Stomach smooth muscle (tissue), 2 donors: Measurements from ENCODE around the gene RPS28.
A peak's percentile ranks its signal among the peaks of the same experiment; 100 is the strongest.

Source experiments
- H3K27ac ChIP-seq: one replicate; pipeline ENCODE4 v1.7.0; 2013; ENCODE audit warnings: mild to moderate bottlenecking, low read length, inconsistent platforms
- H3K27me3 ChIP-seq, 2 donors: one replicate each; pipeline ENCODE4 v1.7.0; 2013; ENCODE audit warnings: low read length in 2 of 2; ENCODE audit not compliant: insufficient read depth in 2 of 2, control insufficient read depth in 1 of 2
- H3K36me3 ChIP-seq, 2 donors: one replicate each; pipeline ENCODE4 v1.7.0; 2013; ENCODE audit warnings: low read length in 2 of 2; ENCODE audit not compliant: control insufficient read depth in 2 of 2, insufficient read depth in 2 of 2
- H3K4me1 ChIP-seq: one replicate; pipeline ENCODE4 v1.7.0; 2013; ENCODE audit warnings: low read length; ENCODE audit not compliant: control insufficient read depth, insufficient read depth
- H3K4me3 ChIP-seq, 2 donors: one replicate each; pipeline ENCODE4 v1.7.0; 2013; ENCODE audit warnings: low read length in 2 of 2
- H3K9ac ChIP-seq, 2 donors: one replicate each; pipeline ENCODE4 v1.7.0; 2013; ENCODE audit warnings: low read length in 2 of 2, mild to moderate bottlenecking in 1 of 2
- H3K9me3 ChIP-seq, 2 donors: one replicate each; pipeline ENCODE4 v1.7.0; 2013; ENCODE audit warnings: low read length in 2 of 2; ENCODE audit not compliant: control insufficient read depth in 2 of 2
- donor health status: healthy.
- donor health status: Pancreatic carcinoma.

RPS28 gene

GRCh38 chr19:8363803-8364771 lies 42.8 kb downstream of the RPS28 start, which contains the start of gene ANGPTL4:
ANGPTL4 (plus strand) TSS chr19:8364155; CDS start chr19:8364322, 167 bp downstream.
- peak within 1 kb of the TSS; percentile 81 for H3K27ac ChIP-seq

GRCh38 chr19:8366121-8366581 lies 44.9 kb downstream of the RPS28 start:
- Histone ChIP-seq H3K36me3 (peaks cover 3 to 6% of the 10 kb centered on the region in 2 donors), H3K27ac (peak overlapping the region; percentile 76), H3K4me1 (peaks cover 57% of the 10 kb centered on the region), H3K4me3 (peak overlapping the region in 1 of 2 donors; percentile 17), H3K9me3 (no peaks in the 10 kb centered on the region), H3K27me3 (no peaks in the 10 kb centered on the region), H3K9ac (no peak overlapping the region)

More at GRCh38 chr19:8363803-8364771, 42.8 kb downstream of the RPS28 start, which contains the start of gene ANGPTL4:
- Histone ChIP-seq H3K4me3 (peak within 1 kb of the TSS; percentile 80 to 83), H3K27me3 (no peaks in the 10 kb centered on the region), H3K36me3 (no peaks in the 10 kb centered on the region), H3K9ac (peak within 1 kb of the TSS; percentile 73 to 87), H3K9me3 (no peaks in the 10 kb centered on the region), H3K4me1 (peaks cover 55% of the 10 kb centered on the region)

- H3K27ac ChIP-seq, result peak overlapping the region; percentile 76
- H3K4me3 ChIP-seq, result peak overlapping the region; percentile 62 to 65
- H3K9ac ChIP-seq, result peak overlapping the region; percentile 36 to 57
- no peaks in the 10 kb centered on the region for H3K9me3 ChIP-seq
- no peaks in the 10 kb centered on the region for H3K27me3 ChIP-seq
- H3K4me1 ChIP-seq, result peaks cover 54% of the 10 kb centered on the region
- H3K36me3 ChIP-seq, result peaks cover 6 to 8% of the 10 kb centered on the region in 2 donors
Measured at GRCh38 chr19:8366961-8367326, 45.6 kb downstream of the RPS28 start.

- Histone ChIP-seq H3K4me3 (peak overlapping the region; percentile 62 to 65), H3K27ac (peak overlapping the region; percentile 76), H3K27me3 (no peaks in the 10 kb centered on the region), H3K9ac (peak overlapping the region; percentile 36 to 57), H3K4me1 (peaks cover 49% of the 10 kb centered on the region), H3K9me3 (no peaks in the 10 kb centered on the region), H3K36me3 (peaks cover 6 to 8% of the 10 kb centered on the region in 2 donors)
Measured at GRCh38 chr19:8367327-8368001, 46.2 kb downstream of the RPS28 start.

GRCh38 chr19:8370176-8371010 lies 49.1 kb downstream of the RPS28 start:
- Histone ChIP-seq H3K36me3 (peaks cover 12 to 15% of the 10 kb centered on the region in 2 donors), H3K4me1 (peaks cover 31% of the 10 kb centered on the region), H3K9ac (no peak overlapping the region), H3K27me3 (no peaks in the 10 kb centered on the region), H3K27ac (no peak overlapping the region), H3K4me3 (no peak overlapping the region), H3K9me3 (no peaks in the 10 kb centered on the region)

- H3K4me1 ChIP-seq, result peaks cover 26% of the 10 kb centered on the region
- H3K4me3 ChIP-seq, result no peak overlapping the region
- no peaks in the 10 kb centered on the region for H3K27me3 ChIP-seq
- peaks cover 12 to 15% of the 10 kb centered on the region in 2 donors for H3K36me3 ChIP-seq
- H3K9ac ChIP-seq, result no peak overlapping the region
- H3K27ac ChIP-seq, result no peak overlapping the region
- H3K9me3 ChIP-seq, result no peaks in the 10 kb centered on the region
Measured at GRCh38 chr19:8371011-8371804, 49.9 kb downstream of the RPS28 start.
